ENCODE data around the gene PPM1K.

DNA sequence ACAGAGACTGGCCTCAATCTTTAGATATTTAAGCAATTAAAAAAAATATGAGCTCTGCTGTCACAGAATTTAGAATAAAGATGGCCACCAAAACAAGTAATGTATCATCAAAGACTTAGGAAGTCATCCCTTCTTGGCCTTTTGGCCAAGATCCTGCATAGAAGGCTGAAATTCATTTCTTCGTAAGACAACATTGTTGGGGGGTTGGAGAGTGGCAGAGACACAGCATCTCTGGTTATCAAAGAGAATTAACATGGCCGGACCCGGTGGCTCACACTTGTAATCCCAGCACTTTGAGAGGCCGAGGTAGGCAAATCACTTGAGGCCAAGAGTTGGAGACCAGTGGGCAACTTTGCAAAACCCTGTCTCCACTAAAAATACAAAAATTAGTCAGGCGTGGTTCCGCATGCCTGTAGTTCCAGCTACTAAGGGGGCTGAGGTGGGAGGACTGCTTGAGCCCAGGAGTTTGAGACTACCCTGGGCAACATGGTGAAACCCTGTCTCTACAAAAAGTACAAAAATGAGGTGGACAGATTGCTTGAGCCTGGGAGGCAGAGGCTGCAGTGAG is 4.0 kb downstream of the PPM1K start:
- TF ChIP-seq, protein P1, sequence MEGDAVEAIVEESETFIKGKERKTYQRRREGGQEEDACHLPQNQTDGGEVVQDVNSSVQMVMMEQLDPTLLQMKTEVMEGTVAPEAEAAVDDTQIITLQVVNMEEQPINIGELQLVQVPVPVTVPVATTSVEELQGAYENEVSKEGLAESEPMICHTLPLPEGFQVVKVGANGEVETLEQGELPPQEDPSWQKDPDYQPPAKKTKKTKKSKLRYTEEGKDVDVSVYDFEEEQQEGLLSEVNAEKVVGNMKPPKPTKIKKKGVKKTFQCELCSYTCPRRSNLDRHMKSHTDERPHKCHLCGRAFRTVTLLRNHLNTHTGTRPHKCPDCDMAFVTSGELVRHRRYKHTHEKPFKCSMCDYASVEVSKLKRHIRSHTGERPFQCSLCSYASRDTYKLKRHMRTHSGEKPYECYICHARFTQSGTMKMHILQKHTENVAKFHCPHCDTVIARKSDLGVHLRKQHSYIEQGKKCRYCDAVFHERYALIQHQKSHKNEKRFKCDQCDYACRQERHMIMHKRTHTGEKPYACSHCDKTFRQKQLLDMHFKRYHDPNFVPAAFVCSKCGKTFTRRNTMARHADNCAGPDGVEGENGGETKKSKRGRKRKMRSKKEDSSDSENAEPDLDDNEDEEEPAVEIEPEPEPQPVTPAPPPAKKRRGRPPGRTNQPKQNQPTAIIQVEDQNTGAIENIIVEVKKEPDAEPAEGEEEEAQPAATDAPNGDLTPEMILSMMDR (conservative IDR thresholded peaks at IDR 0.05 in 1 of 2, IDR thresholded peaks at IDR 0.05 in 1 of 2; ENCODE audit: extremely low read depth in 1 of 2, insufficient read depth in 1 of 2, low read depth in 1 of 2, low read length in 2 of 2), result no peak
- no peak for TF ChIP-seq EZH2 (IDR thresholded peaks at IDR 0.05; ENCODE audit: borderline replicate concordance, low read length)

All from mammary epithelial cell (primary cell).